ENCODE measurements around the gene DNPH1.

DNA sequence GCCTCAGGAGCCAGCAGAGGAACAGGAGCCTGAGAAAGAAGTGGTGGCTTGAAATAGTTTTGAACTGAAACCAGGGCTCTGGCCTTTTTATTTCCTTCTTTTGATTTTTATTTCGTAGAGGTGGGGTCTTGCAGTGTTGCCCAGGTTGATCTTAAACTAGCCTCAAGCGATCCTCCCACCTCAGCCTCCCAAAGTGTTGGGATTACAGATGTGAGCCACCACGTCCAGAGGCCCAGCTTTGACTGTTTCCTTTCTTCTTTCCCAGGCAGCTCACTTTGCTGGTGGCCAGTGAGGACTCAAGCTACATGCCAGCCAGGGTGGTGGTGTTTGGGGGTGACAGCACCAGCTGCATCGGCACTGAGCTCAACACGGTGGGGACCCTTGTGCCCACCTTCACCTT lies 26.8 kb downstream of the DNPH1 start:
- TF ChIP-seq, protein P1, sequence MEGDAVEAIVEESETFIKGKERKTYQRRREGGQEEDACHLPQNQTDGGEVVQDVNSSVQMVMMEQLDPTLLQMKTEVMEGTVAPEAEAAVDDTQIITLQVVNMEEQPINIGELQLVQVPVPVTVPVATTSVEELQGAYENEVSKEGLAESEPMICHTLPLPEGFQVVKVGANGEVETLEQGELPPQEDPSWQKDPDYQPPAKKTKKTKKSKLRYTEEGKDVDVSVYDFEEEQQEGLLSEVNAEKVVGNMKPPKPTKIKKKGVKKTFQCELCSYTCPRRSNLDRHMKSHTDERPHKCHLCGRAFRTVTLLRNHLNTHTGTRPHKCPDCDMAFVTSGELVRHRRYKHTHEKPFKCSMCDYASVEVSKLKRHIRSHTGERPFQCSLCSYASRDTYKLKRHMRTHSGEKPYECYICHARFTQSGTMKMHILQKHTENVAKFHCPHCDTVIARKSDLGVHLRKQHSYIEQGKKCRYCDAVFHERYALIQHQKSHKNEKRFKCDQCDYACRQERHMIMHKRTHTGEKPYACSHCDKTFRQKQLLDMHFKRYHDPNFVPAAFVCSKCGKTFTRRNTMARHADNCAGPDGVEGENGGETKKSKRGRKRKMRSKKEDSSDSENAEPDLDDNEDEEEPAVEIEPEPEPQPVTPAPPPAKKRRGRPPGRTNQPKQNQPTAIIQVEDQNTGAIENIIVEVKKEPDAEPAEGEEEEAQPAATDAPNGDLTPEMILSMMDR (IDR thresholded peaks at IDR 0.05) = no peak
- no peak for TF ChIP-seq POLR2A (IDR thresholded peaks at IDR 0.05)

Measured in breast epithelium (tissue), 3 donors.